Measurements from ENCODE around the gene FKBP9.

FKBP9 gene

DNA sequence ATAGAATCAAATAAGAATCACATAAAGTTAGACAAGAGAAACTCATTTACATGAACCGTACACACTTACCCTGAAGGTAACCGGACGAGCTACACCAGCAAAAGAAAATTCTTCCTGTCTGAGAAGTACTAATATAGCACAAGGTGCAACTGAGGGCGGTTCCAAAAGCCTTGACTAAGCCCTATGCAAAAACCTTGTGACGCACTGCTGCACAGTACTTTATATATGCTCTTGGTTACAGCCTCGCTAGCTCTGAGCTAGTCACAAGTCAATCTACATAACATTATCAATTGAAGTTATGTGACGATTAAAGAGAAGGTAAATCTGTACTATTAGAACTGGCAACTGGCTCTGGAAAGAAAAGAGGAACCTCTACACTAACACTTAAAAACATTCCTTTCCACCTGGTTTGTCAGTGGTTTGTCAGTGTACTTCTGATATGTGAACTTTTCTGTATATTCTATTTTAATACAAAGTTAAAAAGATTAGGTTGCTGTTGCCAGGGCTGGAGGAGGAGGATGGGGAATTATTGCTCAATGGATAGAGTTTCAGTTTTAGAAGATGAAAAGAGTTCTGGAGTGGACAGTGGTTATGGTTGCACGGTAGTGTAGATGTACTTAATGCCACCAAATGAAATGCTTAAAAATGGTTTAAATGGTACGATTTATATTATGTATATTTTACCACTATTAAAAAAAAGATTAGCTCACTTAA is 83.7 kb downstream of the FKBP9 start:
- Histone ChIP-seq H2BK15ac (ENCODE audit: low read depth, poor library complexity, severe bottlenecking) (no peak overlapping the region), H2BK12ac (ENCODE audit: low read length in 2 of 2) (peak overlapping the region in 1 of 2 experiments; percentile 37), H3K9ac (ENCODE audit: low read length) (peak overlapping the region; percentile 90), H3K36me3 (ENCODE audit: control insufficient read depth in 1 of 2, insufficient read depth in 2 of 2, low read depth in 1 of 2, low read length in 2 of 2) (no peaks in the 10 kb centered on the region), H3K23ac (ENCODE audit: low read length in 2 of 2) (no peak overlapping the region), H3K4me3 (ENCODE audit: insufficient read depth in 1 of 2, low read depth in 1 of 2, low read length in 2 of 2) (peak overlapping the region in 1 of 2 experiments; percentile 49), H3K9me3 (ENCODE audit: control insufficient read depth, low read length) (no peaks in the 10 kb centered on the region), H4K8ac (ENCODE audit: low read length) (no peak overlapping the region), H3K18ac (ENCODE audit: low read depth in 1 of 2, low read length in 2 of 2) (no peak overlapping the region), H2AFZ (ENCODE audit: low read depth, low read length) (no peak overlapping the region), H2AK5ac (ENCODE audit: low read length, severe bottlenecking) (no peak overlapping the region), H3K79me1 (replicated peaks; ENCODE audit: low read length, poor library complexity, severe bottlenecking) (peaks cover 8% of the 10 kb centered on the region), H3K27me3 (ENCODE audit: control insufficient read depth in 1 of 2, insufficient read depth in 1 of 2, low read length in 2 of 2) (no peaks in the 10 kb centered on the region), H3K4me2 (ENCODE audit: low read length, poor library complexity, severe bottlenecking) (no peak overlapping the region), H3K4ac (ENCODE audit: low read depth in 1 of 2, low read length in 2 of 2) (no peak overlapping the region), H2BK120ac (ENCODE audit: low read depth, low read length) (no peak overlapping the region), H3K14ac (ENCODE audit: low read length in 2 of 2) (no peak overlapping the region), H2BK5ac (ENCODE audit: low read depth, low read length, poor library complexity, severe bottlenecking) (no peak overlapping the region), H3K4me1 (ENCODE audit: control insufficient read depth, insufficient read depth, low read depth, low read length) (peaks cover 4% of the 10 kb centered on the region), H4K91ac (ENCODE audit: low read length) (no peak overlapping the region), H3K27ac (ENCODE audit: low read length, poor library complexity, severe bottlenecking) (no peak overlapping the region)
- DNase-seq, result peak; percentile 29
- WGBS, result 97% methylated on average over 5 of the region's 9 CpGs

DNA sequence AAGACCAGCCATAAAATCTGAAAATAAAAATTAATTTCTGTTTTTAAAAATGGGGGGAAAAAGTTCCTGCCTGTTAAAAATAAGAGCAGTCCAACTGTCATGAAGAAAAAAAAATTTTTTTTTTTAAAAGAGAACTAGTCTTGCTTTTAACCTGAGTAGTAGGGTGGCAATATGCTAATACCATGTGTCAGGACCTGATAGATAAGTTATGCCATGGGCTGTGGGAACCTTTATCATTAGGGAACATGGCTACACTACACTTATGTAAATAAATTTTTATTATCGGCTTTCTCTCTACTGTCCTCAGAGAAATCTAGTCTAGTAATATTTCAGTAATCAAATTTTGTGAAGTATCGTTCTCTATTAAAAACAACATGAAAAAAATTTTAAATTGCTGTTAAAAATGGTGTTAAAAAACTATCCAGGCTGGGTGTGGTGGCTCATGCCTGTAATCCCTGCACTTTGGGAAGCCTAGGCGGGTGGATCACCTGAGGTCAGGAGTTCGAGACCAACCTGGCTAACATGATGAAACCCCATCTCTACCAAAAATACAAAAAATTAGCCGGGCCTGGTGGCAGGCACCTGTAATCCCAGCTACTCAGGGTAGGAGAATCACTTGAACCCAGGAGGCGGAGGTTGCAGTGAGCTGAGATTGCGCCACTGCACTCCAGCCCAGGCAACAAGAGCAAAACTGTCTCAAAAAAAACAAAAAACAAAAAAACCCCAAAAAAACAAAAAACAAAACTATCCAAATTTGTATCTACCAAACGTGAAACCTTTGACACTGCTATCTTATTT is 84.6 kb downstream of the FKBP9 start:
- Histone ChIP-seq H3K27me3 (ENCODE audit: control insufficient read depth in 1 of 2, insufficient read depth in 1 of 2, low read length in 2 of 2) (no peaks in the 10 kb centered on the region), H2BK15ac (ENCODE audit: low read depth, poor library complexity, severe bottlenecking) (no peak overlapping the region), H3K4ac (ENCODE audit: low read depth in 1 of 2, low read length in 2 of 2) (no peak overlapping the region), H3K9ac (ENCODE audit: low read length) (peak overlapping the region; percentile 90), H3K4me3 (ENCODE audit: insufficient read depth in 1 of 2, low read depth in 1 of 2, low read length in 2 of 2) (no peak overlapping the region), H2BK12ac (ENCODE audit: low read length in 2 of 2) (no peak overlapping the region), H3K18ac (ENCODE audit: low read depth in 1 of 2, low read length in 2 of 2) (no peak overlapping the region), H2BK5ac (ENCODE audit: low read depth, low read length, poor library complexity, severe bottlenecking) (no peak overlapping the region), H3K14ac (ENCODE audit: low read length in 2 of 2) (no peak overlapping the region), H3K4me1 (ENCODE audit: control insufficient read depth, insufficient read depth, low read depth, low read length) (peaks cover 3% of the 10 kb centered on the region), H2BK120ac (ENCODE audit: low read depth, low read length) (no peak overlapping the region), H3K36me3 (ENCODE audit: control insufficient read depth in 1 of 2, insufficient read depth in 2 of 2, low read depth in 1 of 2, low read length in 2 of 2) (no peaks in the 10 kb centered on the region), H3K23ac (ENCODE audit: low read length in 2 of 2) (no peak overlapping the region), H2AFZ (ENCODE audit: low read depth, low read length) (no peak overlapping the region), H3K9me3 (ENCODE audit: control insufficient read depth, low read length) (no peaks in the 10 kb centered on the region), H2AK5ac (ENCODE audit: low read length, severe bottlenecking) (no peak overlapping the region), H4K91ac (ENCODE audit: low read length) (no peak overlapping the region), H3K27ac (ENCODE audit: low read length, poor library complexity, severe bottlenecking) (no peak overlapping the region), H3K79me1 (replicated peaks; ENCODE audit: low read length, poor library complexity, severe bottlenecking) (peaks cover 11% of the 10 kb centered on the region), H4K8ac (ENCODE audit: low read length) (no peak overlapping the region), H3K4me2 (ENCODE audit: low read length, poor library complexity, severe bottlenecking) (no peak overlapping the region)
- 98% methylated on average over 5 of the region's 8 CpGs for WGBS
- no peak for DNase-seq

DNA sequence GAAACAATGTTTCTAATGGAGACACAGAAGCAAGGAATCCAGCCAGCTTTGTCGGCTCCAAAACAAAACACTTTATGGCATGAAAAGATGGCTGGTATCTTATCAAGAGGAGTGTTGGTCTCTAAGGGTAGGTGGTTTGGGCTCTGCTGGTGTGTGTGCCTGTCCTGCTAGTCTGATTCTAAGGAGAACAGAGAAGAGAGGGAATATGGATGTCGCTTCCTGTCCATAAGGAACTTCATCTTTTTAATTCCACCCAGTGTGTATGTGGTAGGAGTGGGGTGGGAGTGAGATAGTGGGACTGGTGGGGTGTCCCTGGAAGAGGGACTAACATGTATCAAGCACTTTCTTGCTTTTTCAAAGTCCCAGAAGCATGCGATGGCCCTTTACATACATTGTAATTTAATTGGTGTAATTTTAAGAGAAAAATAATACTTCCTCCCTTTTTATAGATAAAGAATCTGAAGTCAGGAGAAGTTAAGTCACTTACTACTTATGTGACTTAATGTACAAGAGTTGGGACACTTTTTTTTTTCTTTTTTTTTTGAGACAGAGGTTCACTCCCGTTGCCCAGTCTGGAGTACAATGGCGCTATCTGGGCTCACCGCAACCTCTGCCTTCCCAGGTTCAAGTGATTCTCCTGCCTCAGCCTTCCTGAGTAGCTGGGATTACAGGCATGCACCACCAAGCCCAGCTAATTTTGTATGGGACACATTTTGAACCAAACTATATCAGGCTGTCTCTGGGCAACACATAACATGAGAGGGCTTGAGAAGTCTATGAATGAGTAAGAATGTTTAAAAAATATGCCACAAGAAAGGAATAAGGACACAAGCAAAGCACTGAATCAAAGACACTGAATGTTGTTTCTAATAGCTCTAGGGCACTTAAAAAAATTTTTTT is 86.5 kb downstream of the FKBP9 start:
- no peak overlapping the region for H2AK5ac ChIP-seq (ENCODE audit: low read length, severe bottlenecking)
- no peak overlapping the region for H3K4ac ChIP-seq (ENCODE audit: low read depth in 1 of 2, low read length in 2 of 2)
- H3K4me3 ChIP-seq (ENCODE audit: insufficient read depth in 1 of 2, low read depth in 1 of 2, low read length in 2 of 2), result no peak overlapping the region
- no peaks in the 10 kb centered on the region for H3K27me3 ChIP-seq (ENCODE audit: control insufficient read depth in 1 of 2, insufficient read depth in 1 of 2, low read length in 2 of 2)
- peak overlapping the region; percentile 36 for H4K8ac ChIP-seq (ENCODE audit: low read length)
- no peak overlapping the region for H2AFZ ChIP-seq (ENCODE audit: low read depth, low read length)
- no peaks in the 10 kb centered on the region for H3K36me3 ChIP-seq (ENCODE audit: control insufficient read depth in 1 of 2, insufficient read depth in 2 of 2, low read depth in 1 of 2, low read length in 2 of 2)
- no peak overlapping the region for H3K14ac ChIP-seq (ENCODE audit: low read length in 2 of 2)
- 94% methylated on average over 5 of the region's 6 CpGs for WGBS
- peak overlapping the region; percentile 42 for H3K9ac ChIP-seq (ENCODE audit: low read length)
- no peak overlapping the region for H3K4me2 ChIP-seq (ENCODE audit: low read length, poor library complexity, severe bottlenecking)
- DNase-seq, result no peak
- no peak overlapping the region for H2BK120ac ChIP-seq (ENCODE audit: low read depth, low read length)
- peaks cover 3% of the 10 kb centered on the region for H3K4me1 ChIP-seq (ENCODE audit: control insufficient read depth, insufficient read depth, low read depth, low read length)
- no peak overlapping the region for H2BK15ac ChIP-seq (ENCODE audit: low read depth, poor library complexity, severe bottlenecking)
- H2BK12ac ChIP-seq (ENCODE audit: low read length in 2 of 2), result no peak overlapping the region
- no peak overlapping the region for H4K91ac ChIP-seq (ENCODE audit: low read length)
- no peaks in the 10 kb centered on the region for H3K9me3 ChIP-seq (ENCODE audit: control insufficient read depth, low read length)
- peaks cover 13% of the 10 kb centered on the region for H3K79me1 ChIP-seq (replicated peaks; ENCODE audit: low read length, poor library complexity, severe bottlenecking)
- no peak overlapping the region for H3K23ac ChIP-seq (ENCODE audit: low read length in 2 of 2)
- no peak overlapping the region for H3K18ac ChIP-seq (ENCODE audit: low read depth in 1 of 2, low read length in 2 of 2)
- no peak overlapping the region for H2BK5ac ChIP-seq (ENCODE audit: low read depth, low read length, poor library complexity, severe bottlenecking)
- H3K27ac ChIP-seq (ENCODE audit: low read length, poor library complexity, severe bottlenecking), result no peak overlapping the region

DNA sequence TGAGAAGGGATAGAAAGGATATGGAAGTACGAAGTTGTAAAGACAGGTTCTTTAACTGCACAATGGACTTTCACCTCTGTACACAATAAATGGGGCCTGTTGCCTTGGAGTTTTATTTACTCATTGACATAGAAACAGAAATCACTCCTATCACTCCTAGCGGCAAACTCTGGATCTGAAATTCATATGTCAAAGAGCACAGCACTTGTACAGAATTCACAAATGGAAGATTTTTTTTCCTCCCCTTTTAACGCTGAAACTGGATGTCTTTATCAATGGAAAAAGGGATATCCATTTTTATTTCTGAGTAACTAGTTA is 87.1 kb downstream of the FKBP9 start:
- Histone ChIP-seq H4K8ac (ENCODE audit: low read length) (no peak overlapping the region), H2AK5ac (ENCODE audit: low read length, severe bottlenecking) (no peak overlapping the region), H3K4me1 (ENCODE audit: control insufficient read depth, insufficient read depth, low read depth, low read length) (peaks cover 3% of the 10 kb centered on the region), H2BK120ac (ENCODE audit: low read depth, low read length) (no peak overlapping the region), H2BK12ac (ENCODE audit: low read length in 2 of 2) (no peak overlapping the region), H3K9ac (ENCODE audit: low read length) (peak overlapping the region; percentile 42), H2BK15ac (ENCODE audit: low read depth, poor library complexity, severe bottlenecking) (no peak overlapping the region), H2BK5ac (ENCODE audit: low read depth, low read length, poor library complexity, severe bottlenecking) (no peak overlapping the region), H3K14ac (ENCODE audit: low read length in 2 of 2) (no peak overlapping the region), H3K18ac (ENCODE audit: low read depth in 1 of 2, low read length in 2 of 2) (no peak overlapping the region), H3K36me3 (ENCODE audit: control insufficient read depth in 1 of 2, insufficient read depth in 2 of 2, low read depth in 1 of 2, low read length in 2 of 2) (no peaks in the 10 kb centered on the region), H3K27me3 (ENCODE audit: control insufficient read depth in 1 of 2, insufficient read depth in 1 of 2, low read length in 2 of 2) (no peaks in the 10 kb centered on the region), H3K9me3 (ENCODE audit: control insufficient read depth, low read length) (no peaks in the 10 kb centered on the region), H4K91ac (ENCODE audit: low read length) (no peak overlapping the region), H3K23ac (ENCODE audit: low read length in 2 of 2) (no peak overlapping the region), H2AFZ (ENCODE audit: low read depth, low read length) (no peak overlapping the region), H3K4ac (ENCODE audit: low read depth in 1 of 2, low read length in 2 of 2) (no peak overlapping the region), H3K4me3 (ENCODE audit: insufficient read depth in 1 of 2, low read depth in 1 of 2, low read length in 2 of 2) (no peak overlapping the region), H3K79me1 (replicated peaks; ENCODE audit: low read length, poor library complexity, severe bottlenecking) (peaks cover 13% of the 10 kb centered on the region), H3K27ac (ENCODE audit: low read length, poor library complexity, severe bottlenecking) (no peak overlapping the region), H3K4me2 (ENCODE audit: low read length, poor library complexity, severe bottlenecking) (no peak overlapping the region)
- no peak for DNase-seq
- 100% methylated on average over 1 of the region's 3 CpGs for WGBS

Data from mesenchymal stem cell (in vitro differentiated cells and primary cell).